K562 (cell line): Measurements from ENCODE around the gene CFL1. TPM values are rescaled to one million over a fixed set of nuclear protein-coding genes. Genes with fewer than 3 reads are reported as not detected.

Source experiments
- AFF4 ChIP-seq: sonication (generic); formaldehyde crosslinking; IDR thresholded peaks from 2 replicates; pipeline ENCODE4 v1.8.0; 2023; ENCODE audit warnings: mild to moderate bottlenecking, missing genetic modification reagents
- EP300 ChIP-seq: IDR thresholded peaks from 2 replicates; pipeline ENCODE4 v1.6.1; 2012; ENCODE audit warnings: low read length, improper control_type of control experiment
- KAT7 ChIP-seq: sonication (generic); formaldehyde crosslinking; IDR thresholded peaks from 2 replicates; pipeline ENCODE4 v1.8.0; 2022; ENCODE audit warnings: missing genetic modification reagents, mild to moderate bottlenecking, borderline replicate concordance
- LCOR ChIP-seq: sonication (generic); formaldehyde crosslinking; IDR thresholded peaks from 2 replicates; pipeline ENCODE4 v1.8.0; 2022; ENCODE audit warnings: mild to moderate bottlenecking, missing genetic modification reagents
- SMAD4 ChIP-seq: fragments of 250-450 bp; sonication (Bioruptor Pico); conservative IDR thresholded peaks from 2 replicates; pipeline ENCODE4 v1.8.0; 2021; ENCODE audit warnings: inconsistent platforms, mild to moderate bottlenecking, moderate library complexity
- polyA plus RNA-seq, 8 experiments: library from polyadenylated mRNA; depleted of rRNA in 4 of 8; stranded (reverse) in 5 of 8; unstranded in 3 of 8; fragments of >200 nt; fragmentation: Nextera tagmentation in 2 of 8; fragmentation: Illumina TruSeq in 1 of 8; extraction: Ambion mirVana in 2 of 8; extraction: Trizol in 1 of 8; gene quantifications; 2 replicates each; pipeline versions ENCODE4 v1.2.1 to v1.2.3, GENCODE V29; 2011 to 2014; ENCODE audit warnings: inconsistent platforms in 1 of 8, missing spikeins in 1 of 8
- total RNA-seq, 7 experiments: library from RNA; depleted of rRNA in 6 of 7; stranded (reverse); fragments of >200 nt in 6 of 7; fragmentation: Illumina TruSeq in 2 of 7; extraction: Trizol in 2 of 7; gene quantifications; 2 replicates each; pipeline versions ENCODE4 v1.2.1 to v1.2.3, GENCODE V29; 2011 to 2021; ENCODE audit warnings: low replicate concordance in 1 of 7

Gene CFL1
- total and polyA plus RNA-seq, 9 of the 15 experiments (the other 6 are each of a cell fraction or from before 2014, with no cell fraction given), result 105 to 1,101 (median 859) TPM

DNA sequence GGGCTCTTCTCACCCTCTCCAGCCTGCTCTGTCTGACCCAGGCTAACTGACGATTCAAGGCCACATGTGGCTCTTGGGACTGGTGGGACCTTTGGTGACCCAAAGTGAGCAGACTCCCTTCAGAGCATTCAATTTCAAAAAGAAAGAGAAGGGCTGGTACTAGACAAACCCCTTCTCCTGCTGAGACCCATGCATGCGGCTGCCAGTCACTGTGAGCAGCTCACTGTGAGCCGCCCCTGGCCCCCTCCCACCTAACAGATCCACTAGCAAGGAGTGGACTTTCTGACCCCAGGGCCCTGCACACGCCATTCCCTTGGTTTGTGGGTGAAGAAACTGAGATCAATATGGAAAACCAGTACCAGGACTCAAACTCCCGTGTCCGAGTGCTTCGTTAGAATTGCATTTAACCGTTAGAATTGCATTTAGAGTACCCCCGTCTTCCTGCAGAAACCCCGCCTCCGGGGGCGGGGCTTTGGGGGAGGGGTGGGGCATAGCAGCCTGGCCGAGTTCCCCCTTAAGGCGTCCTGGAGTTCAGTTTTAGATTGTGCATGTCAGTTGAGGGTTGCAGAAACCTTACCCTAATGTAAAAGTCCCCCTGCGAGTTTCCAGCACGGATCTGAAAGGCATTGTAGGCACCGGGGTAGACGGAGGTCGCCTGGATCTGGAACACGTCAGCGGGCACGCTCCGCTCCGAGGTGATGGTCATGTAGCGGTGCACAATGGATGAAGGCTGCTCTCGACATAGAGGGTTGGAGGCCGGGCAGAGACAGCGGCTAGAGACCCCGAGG is 9.5 kb upstream of the CFL1 start (continued):
- TF ChIP-seq AFF4 (peak; percentile 35; the same call in 1 of the 2 replicates), EP300 (peak; percentile 57), SMAD4 (peak; percentile 59), KAT7 (CRISPR knock-in tag) (0 out of 2 replicates have a peak, but pooled peaks have one; percentile 29), LCOR (CRISPR knock-in tag) (0 out of 2 replicates have a peak, but pooled peaks have one; percentile 23)
